ENCODE measurements around the gene SLC16A3. TPM values are rescaled to one million over a fixed set of nuclear protein-coding genes. Genes with fewer than 3 reads are reported as not detected.
A peak's percentile ranks its signal among the peaks of the same experiment; 100 is the strongest.
"Not testable (repeated sequence)": the region's sequence is repeated elsewhere in the genome, so short reads cannot be mapped to it uniquely, and the experiment has no call there.

Gene SLC16A3
- total RNA-seq, 2 experiments from 2014 or later: 257 to 264 TPM

DNA sequence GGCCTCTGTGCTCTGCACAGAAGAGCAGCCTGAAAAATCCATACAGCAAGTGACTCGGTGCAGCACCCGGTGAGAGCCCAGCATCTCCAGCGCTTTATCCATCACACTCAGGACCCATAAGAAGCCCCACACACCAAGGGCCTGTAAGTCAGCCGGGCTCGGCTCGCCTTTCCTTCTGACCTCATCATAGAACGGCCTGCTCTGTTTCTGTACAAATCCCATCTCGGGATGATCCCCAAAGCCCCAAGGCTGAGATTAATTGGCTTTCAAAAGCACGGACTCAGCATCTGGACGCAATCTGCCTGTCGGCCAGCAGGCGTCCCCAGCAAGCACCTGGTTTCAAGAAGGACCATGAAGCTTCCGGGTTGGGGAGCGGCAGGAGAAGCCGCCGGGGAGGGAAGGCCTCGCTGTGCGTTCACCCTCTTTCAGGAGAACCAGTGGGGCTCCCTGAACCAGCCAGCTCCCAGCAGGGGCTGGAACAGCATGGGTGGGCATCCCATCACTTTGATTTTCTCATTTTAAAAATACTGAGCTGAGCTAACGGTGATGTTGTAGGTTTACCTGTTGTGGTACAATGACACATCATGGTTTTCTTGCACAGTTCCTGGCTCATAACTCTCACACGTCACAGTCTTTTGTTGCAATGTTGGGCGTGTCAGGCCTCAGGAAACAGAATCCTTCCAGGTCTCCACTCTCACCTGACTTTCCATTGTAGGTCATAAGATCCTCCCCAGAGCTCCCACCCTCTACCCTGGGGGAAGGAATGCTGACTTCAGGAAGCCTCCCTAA lies 22.9 kb upstream of the SLC16A3 start:
- no peaks in the 10 kb centered on the region for H3K27me3 Mint-ChIP-seq (ENCODE audit: low read depth)
- POLR2A ChIA-PET: interaction anchor here (0.5 to 1.5 kb wide), 7 partner anchors 9 to 125 kb away, joined by 3 to 5 read pairs (median 4); partner anchors contain the start of gene SLC16A3
- CTCF ChIA-PET: interaction anchor here (0.7 to 3.6 kb wide), 23 partner anchors 8 to 280 kb away, joined by 3 to 22 read pairs (median 4); partner anchors contain the start of gene SLC16A3
- peak; percentile 90 for DNase-seq
- peaks cover 16% of the 10 kb centered on the region for H3K36me3 Mint-ChIP-seq (ENCODE audit: low read depth)
- peak overlapping the region; percentile 62 for H3K4me3 Mint-ChIP-seq
- peaks cover 67% of the 10 kb centered on the region for H3K4me1 Mint-ChIP-seq (ENCODE audit: low read depth)
- H3K27ac Mint-ChIP-seq: peak overlapping the region; percentile 96
- H3K9me3 Mint-ChIP-seq (ENCODE audit: insufficient read depth): no peaks in the 10 kb centered on the region
- peak; percentile 76 for ATAC-seq

DNA sequence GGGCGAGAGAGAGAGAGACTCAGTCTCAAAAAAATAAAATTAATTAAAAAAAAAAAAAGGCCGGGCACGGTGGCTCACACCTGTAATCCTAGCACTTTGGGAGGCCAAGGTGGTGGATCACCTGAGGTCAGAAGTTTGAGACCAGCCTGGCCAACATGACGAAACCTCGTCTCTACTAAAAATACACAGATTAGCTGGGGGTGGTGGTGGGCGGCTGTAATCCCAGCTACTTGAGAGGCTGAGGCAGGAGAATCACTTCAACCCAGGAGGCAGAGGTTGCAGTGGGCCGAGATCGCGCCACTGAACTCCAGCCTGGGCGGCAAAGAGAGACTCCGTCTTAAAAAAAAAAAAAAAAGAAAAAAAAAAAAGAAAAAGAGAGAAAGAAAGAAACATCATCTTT lies 18.2 kb upstream of the SLC16A3 start:
- peaks cover 50% of the 10 kb centered on the region for H3K4me1 Mint-ChIP-seq (ENCODE audit: low read depth)
- H3K27ac Mint-ChIP-seq; ATAC-seq; H3K9me3 Mint-ChIP-seq (ENCODE audit: insufficient read depth); H3K36me3 Mint-ChIP-seq (ENCODE audit: low read depth); H3K4me3 Mint-ChIP-seq; CTCF ChIA-PET; POLR2A ChIA-PET; H3K27me3 Mint-ChIP-seq (ENCODE audit: low read depth); DNase-seq: not testable (repeated sequence)

DNA sequence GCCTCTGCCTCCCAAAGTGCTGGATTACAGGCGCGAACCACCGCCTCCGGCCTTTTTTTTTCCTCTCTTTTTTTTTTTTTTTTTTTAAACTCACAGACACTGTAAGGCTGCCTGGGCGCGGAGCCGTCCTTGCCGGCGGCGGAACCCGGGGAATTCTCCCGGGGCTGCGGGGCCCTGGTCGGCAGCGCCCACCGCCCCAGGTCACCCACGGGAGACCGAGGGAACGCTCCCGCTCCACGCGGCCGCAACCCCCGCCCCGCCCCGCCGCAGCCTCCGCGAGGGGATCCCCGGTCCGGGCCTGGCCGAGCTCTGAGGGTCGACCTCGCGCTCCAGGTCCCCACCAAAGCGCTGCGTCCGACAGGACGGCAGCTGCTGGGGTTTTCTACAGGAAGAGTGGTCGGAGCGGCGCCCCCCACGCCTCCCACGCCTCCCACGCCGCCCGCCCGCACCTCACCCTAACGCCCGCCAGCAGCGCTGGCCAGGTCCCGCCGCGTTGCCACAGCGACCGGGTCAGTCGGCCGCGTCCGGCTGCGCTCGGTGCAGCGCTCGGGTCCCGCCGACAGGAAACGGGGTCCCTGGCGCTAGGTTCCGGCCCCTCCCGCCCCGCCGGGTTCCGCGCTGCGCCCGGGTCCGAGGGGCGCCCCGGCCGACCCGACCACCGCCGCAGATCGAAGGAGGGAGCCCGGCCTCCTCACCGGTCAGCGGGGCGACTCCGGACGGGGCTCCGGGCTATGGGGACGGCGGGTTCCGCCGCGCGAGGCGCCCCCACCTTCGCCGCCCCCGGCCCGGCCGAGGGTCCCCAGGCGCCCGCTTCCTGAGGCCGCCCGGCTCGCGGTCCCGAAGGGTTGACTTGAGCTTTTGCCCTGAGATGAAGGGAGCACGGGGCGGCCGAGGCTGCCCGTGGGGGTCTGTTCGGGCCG lies 16.3 kb upstream of the SLC16A3 start, which contains the start of gene CCDC57:
Gene CCDC57 (minus strand): TSS at position 512 of the 920 bp plus-strand sequence. CDS start 10,898 bp downstream, outside the sequence.
- peak within 1 kb of the TSS; percentile 80 for H3K27ac Mint-ChIP-seq
- peaks cover 55% of the 10 kb centered on the region for H3K4me1 Mint-ChIP-seq (ENCODE audit: low read depth)
- H3K4me3 Mint-ChIP-seq: peak within 1 kb of the TSS; percentile 68
- CTCF ChIA-PET: interaction anchor here (0.7 kb wide), 1 partner anchor 11 kb away, joined by 3 read pairs; no protein-coding TSS in a partner anchor
- H3K27me3 Mint-ChIP-seq (ENCODE audit: low read depth): no peaks in the 10 kb centered on the region
- peak; percentile 80 for DNase-seq
- no peaks in the 10 kb centered on the region for H3K9me3 Mint-ChIP-seq (ENCODE audit: insufficient read depth)
- POLR2A ChIA-PET: interaction anchor here (1.0 to 3.4 kb wide), 4 partner anchors 8 to 24 kb away, joined by 3 to 15 read pairs (median 6); no protein-coding TSS in a partner anchor
- peaks cover 4% of the 10 kb centered on the region for H3K36me3 Mint-ChIP-seq (ENCODE audit: low read depth)
- ATAC-seq: peak; percentile 84

- Mint-ChIP-seq H3K27ac (peak overlapping the region; percentile 80), H3K4me1 (ENCODE audit: low read depth) (peaks cover 55% of the 10 kb centered on the region), H3K27me3 (ENCODE audit: low read depth) (no peaks in the 10 kb centered on the region), H3K9me3 (ENCODE audit: insufficient read depth) (no peaks in the 10 kb centered on the region), H3K4me3 (peak overlapping the region; percentile 68), H3K36me3 (ENCODE audit: low read depth) (peaks cover 2% of the 10 kb centered on the region)
- ChIA-PET POLR2A (interaction anchor here (1.1 to 3.4 kb wide), 4 partner anchors 9 to 23 kb away, joined by 3 to 15 read pairs (median 5); partner anchors contain the start of gene SLC16A3), CTCF (interaction anchor here (0.7 kb wide), 1 partner anchor 12 kb away, joined by 3 read pairs; no protein-coding TSS in a partner anchor)
- ATAC-seq: peak; percentile 2
- DNase-seq: no peak
Observed at GRCh38 chr17:82213251-82214011, 15.4 kb upstream of the SLC16A3 start.

DNA sequence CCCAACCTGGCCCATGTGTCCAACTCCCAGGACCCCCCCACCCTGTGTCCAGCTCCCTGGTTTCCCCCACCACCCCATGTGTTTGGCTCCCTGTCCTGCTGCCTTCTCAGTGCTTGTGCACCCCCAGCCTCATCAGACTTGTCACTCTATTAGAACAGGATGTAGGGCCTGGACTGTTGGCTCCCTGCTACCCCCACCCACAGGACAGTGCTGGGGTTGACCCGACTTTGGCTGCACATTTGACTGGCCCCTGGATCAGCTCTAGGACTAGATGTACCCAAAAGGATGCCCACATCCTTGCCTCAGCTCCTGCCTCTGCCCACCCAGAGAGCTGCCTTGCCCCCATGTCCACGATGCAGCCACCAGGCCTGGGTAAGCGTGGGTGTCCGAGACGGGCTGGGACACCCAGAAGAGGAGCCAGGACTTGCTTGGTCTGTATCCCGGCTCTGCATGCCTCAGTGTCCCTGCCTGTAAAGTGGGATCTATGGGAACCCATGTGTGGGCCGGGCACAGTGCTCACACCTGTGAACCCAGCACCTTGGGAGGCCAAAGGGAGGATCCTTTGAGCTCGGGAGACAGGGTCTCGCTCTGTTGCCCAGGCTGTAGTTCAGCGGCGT lies 14.7 kb upstream of the SLC16A3 start:
- DNase-seq (no peak), ATAC-seq (no peak)
- Mint-ChIP-seq H3K4me1 (ENCODE audit: low read depth) (peaks cover 50% of the 10 kb centered on the region), H3K27ac (peak overlapping the region; percentile 54), H3K4me3 (peak overlapping the region; percentile 34), H3K36me3 (ENCODE audit: low read depth) (no peaks in the 10 kb centered on the region), H3K27me3 (ENCODE audit: low read depth) (no peaks in the 10 kb centered on the region), H3K9me3 (ENCODE audit: insufficient read depth) (no peaks in the 10 kb centered on the region)
- ChIA-PET POLR2A (interaction anchor here (1.1 to 3.4 kb wide), 5 partner anchors 8 to 22 kb away, joined by 3 to 15 read pairs (median 5); partner anchors contain the start of gene SLC16A3), CTCF (interaction anchor here (0.8 kb wide), 1 partner anchor 27 kb away, joined by 3 read pairs; no protein-coding TSS in a partner anchor)

- ATAC-seq (no peak), DNase-seq (no peak)
- Mint-ChIP-seq H3K27me3 (ENCODE audit: low read depth) (no peaks in the 10 kb centered on the region), H3K27ac (peak overlapping the region; percentile 70), H3K4me1 (ENCODE audit: low read depth) (peaks cover 46% of the 10 kb centered on the region), H3K4me3 (no peak overlapping the region), H3K9me3 (ENCODE audit: insufficient read depth) (no peaks in the 10 kb centered on the region), H3K36me3 (ENCODE audit: low read depth) (no peaks in the 10 kb centered on the region)
- ChIA-PET POLR2A (interaction anchor here (0.8 to 1.4 kb wide), 3 partner anchors 9 to 14 kb away, joined by 3 to 5 read pairs (median 4); no protein-coding TSS in a partner anchor), CTCF (interaction anchor here (0.5 to 2.0 kb wide), 3 partner anchors 9 to 106 kb away, joined by 3 to 6 read pairs (median 5); no protein-coding TSS in a partner anchor)
Observed at GRCh38 chr17:82215095-82215971, 13.5 kb upstream of the SLC16A3 start.

- POLR2A ChIA-PET: interaction anchor here (0.8 kb wide), 2 partner anchors 10 to 15 kb away, joined by 3 to 5 read pairs; no protein-coding TSS in a partner anchor
- peaks cover 2% of the 10 kb centered on the region for H3K27me3 Mint-ChIP-seq (ENCODE audit: low read depth)
- ATAC-seq (no peak), DNase-seq (no peak)
- H3K36me3 Mint-ChIP-seq (ENCODE audit: low read depth): no peaks in the 10 kb centered on the region
- no peaks in the 10 kb centered on the region for H3K9me3 Mint-ChIP-seq (ENCODE audit: insufficient read depth)
- no peak overlapping the region for H3K27ac Mint-ChIP-seq
- CTCF ChIA-PET: interaction anchor here (0.5 to 2.0 kb wide), 3 partner anchors 10 to 105 kb away, joined by 3 to 6 read pairs (median 5); no protein-coding TSS in a partner anchor
- no peak overlapping the region for H3K4me3 Mint-ChIP-seq
- peaks cover 46% of the 10 kb centered on the region for H3K4me1 Mint-ChIP-seq (ENCODE audit: low read depth)
Observed at GRCh38 chr17:82215972-82216300, 12.9 kb upstream of the SLC16A3 start.

- no peak overlapping the region for H3K4me3 Mint-ChIP-seq
- no peaks in the 10 kb centered on the region for H3K9me3 Mint-ChIP-seq (ENCODE audit: insufficient read depth)
- ChIA-PET CTCF (interaction anchor here (0.5 to 2.0 kb wide), 3 partner anchors 10 to 105 kb away, joined by 3 to 6 read pairs (median 5); no protein-coding TSS in a partner anchor), POLR2A (interaction anchor here (0.8 kb wide), 2 partner anchors 11 to 15 kb away, joined by 3 to 5 read pairs; no protein-coding TSS in a partner anchor)
- ATAC-seq: peak; percentile 20
- peaks cover 2% of the 10 kb centered on the region for H3K27me3 Mint-ChIP-seq (ENCODE audit: low read depth)
- H3K27ac Mint-ChIP-seq: peak overlapping the region; percentile 67
- peaks cover 41% of the 10 kb centered on the region for H3K4me1 Mint-ChIP-seq (ENCODE audit: low read depth)
- DNase-seq: no peak
- H3K36me3 Mint-ChIP-seq (ENCODE audit: low read depth): no peaks in the 10 kb centered on the region
Observed at GRCh38 chr17:82216301-82217119, 12.3 kb upstream of the SLC16A3 start.

DNA sequence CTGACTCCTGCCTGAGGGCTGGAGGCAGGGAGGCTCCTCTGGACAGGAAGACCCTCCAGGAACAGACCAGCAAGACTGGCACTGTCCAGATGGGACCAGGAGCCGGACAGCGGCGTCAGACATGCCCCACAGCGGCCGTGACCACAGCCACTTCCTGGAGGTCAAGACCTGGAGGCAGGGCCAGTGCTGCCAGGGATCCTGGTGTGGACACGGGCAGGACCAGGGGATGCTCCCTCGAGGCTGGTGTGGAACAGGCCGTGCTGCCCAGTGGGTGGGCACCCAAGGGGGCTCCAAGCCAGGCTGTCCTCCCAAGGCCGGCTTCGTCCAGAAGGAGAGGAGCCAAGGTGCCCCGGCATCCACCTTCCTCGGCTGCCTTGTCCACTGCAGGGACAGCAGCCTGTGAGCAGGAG lies 11.7 kb upstream of the SLC16A3 start:
- H3K4me3 Mint-ChIP-seq: no peak overlapping the region
- no peak for ATAC-seq
- DNase-seq: no peak
- ChIA-PET CTCF (interaction anchor here (1.2 to 1.7 kb wide), 2 partner anchors 11 to 19 kb away, joined by 3 to 6 read pairs; no protein-coding TSS in a partner anchor), POLR2A (no interaction called here)
- peak overlapping the region; percentile 67 for H3K27ac Mint-ChIP-seq
- no peaks in the 10 kb centered on the region for H3K9me3 Mint-ChIP-seq (ENCODE audit: insufficient read depth)
- H3K4me1 Mint-ChIP-seq (ENCODE audit: low read depth): peaks cover 37% of the 10 kb centered on the region
- peaks cover 2% of the 10 kb centered on the region for H3K27me3 Mint-ChIP-seq (ENCODE audit: low read depth)
- no peaks in the 10 kb centered on the region for H3K36me3 Mint-ChIP-seq (ENCODE audit: low read depth)

Data from activated CD8-positive, alpha-beta T cell treated with anti-CD3 and anti-CD28 coated beads, Interleukin-2, amount 10 ng/mL, durations not matched to agents 7 days and 5 days (primary cell).